Measurements from ENCODE around the gene MUS81. TPM values are rescaled to one million over a fixed set of nuclear protein-coding genes. Genes with fewer than 3 reads are reported as not detected.
A peak's percentile ranks its signal among the peaks of the same experiment; 100 is the strongest.

Gene MUS81
- total and polyA plus RNA-seq, 2 of the 13 experiments (the other 11 are each of a cell fraction or from before 2014, with no cell fraction given) = 25.6 to 30.2 TPM

DNA sequence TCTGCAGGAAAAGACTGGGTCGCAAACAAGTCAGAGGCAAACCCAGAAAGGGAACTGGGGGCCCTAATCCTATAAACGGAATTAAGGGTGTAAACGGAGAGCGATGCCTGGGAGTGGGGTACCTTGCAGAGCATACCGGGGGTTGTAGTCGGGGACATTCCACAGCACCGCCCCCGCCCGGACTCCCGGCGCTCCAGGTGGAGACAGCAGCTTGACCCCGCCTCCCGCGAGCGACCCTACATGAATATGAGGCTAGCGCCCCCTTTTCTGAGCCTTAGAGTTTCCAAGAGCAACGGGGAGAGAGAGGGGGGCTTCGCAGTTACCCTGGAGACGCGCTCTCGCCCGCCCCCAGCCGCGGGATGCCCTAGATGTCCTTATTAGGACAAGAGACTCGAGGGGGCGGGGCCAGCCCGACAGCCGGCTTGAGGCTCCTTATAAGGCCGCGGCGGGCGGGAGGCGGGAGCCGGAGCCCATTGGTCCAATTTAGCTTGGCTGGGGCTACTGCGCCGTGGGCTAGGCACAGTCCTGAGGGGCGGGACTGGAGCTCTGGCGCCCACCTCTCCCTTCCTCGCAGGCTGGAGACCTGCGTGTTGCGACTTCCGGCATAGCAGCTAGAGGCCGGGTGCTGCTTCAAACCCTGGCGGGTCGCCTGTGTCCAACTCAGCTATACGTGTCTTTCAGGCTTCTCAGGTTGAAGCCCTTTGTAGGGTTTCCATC is 980 bp upstream of the MUS81 start (continued):
- TF ChIP-seq, protein P1, sequence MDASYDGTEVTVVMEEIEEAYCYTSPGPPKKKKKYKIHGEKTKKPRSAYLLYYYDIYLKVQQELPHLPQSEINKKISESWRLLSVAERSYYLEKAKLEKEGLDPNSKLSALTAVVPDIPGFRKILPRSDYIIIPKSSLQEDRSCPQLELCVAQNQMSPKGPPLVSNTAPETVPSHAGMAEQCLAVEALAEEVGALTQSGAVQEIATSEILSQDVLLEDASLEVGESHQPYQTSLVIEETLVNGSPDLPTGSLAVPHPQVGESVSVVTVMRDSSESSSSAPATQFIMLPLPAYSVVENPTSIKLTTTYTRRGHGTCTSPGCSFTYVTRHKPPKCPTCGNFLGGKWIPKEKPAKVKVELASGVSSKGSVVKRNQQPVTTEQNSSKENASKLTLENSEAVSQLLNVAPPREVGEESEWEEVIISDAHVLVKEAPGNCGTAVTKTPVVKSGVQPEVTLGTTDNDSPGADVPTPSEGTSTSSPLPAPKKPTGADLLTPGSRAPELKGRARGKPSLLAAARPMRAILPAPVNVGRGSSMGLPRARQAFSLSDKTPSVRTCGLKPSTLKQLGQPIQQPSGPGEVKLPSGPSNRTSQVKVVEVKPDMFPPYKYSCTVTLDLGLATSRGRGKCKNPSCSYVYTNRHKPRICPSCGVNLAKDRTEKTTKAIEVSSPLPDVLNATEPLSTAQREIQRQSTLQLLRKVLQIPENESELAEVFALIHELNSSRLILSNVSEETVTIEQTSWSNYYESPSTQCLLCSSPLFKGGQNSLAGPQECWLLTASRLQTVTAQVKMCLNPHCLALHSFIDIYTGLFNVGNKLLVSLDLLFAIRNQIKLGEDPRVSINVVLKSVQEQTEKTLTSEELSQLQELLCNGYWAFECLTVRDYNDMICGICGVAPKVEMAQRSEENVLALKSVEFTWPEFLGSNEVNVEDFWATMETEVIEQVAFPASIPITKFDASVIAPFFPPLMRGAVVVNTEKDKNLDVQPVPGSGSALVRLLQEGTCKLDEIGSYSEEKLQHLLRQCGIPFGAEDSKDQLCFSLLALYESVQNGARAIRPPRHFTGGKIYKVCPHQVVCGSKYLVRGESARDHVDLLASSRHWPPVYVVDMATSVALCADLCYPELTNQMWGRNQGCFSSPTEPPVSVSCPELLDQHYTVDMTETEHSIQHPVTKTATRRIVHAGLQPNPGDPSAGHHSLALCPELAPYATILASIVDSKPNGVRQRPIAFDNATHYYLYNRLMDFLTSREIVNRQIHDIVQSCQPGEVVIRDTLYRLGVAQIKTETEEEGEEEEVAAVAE (CRISPR knock-in tag; IDR thresholded peaks at IDR 0.05; ENCODE audit: borderline replicate concordance) = no peak
- TF ChIP-seq, protein P2, sequence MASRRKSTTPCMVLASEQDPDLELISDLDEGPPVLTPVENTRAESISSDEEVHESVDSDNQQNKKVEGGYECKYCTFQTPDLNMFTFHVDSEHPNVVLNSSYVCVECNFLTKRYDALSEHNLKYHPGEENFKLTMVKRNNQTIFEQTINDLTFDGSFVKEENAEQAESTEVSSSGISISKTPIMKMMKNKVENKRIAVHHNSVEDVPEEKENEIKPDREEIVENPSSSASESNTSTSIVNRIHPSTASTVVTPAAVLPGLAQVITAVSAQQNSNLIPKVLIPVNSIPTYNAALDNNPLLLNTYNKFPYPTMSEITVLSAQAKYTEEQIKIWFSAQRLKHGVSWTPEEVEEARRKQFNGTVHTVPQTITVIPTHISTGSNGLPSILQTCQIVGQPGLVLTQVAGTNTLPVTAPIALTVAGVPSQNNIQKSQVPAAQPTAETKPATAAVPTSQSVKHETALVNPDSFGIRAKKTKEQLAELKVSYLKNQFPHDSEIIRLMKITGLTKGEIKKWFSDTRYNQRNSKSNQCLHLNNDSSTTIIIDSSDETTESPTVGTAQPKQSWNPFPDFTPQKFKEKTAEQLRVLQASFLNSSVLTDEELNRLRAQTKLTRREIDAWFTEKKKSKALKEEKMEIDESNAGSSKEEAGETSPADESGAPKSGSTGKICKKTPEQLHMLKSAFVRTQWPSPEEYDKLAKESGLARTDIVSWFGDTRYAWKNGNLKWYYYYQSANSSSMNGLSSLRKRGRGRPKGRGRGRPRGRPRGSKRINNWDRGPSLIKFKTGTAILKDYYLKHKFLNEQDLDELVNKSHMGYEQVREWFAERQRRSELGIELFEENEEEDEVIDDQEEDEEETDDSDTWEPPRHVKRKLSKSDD (CRISPR knock-in tag; IDR thresholded peaks at IDR 0.05; ENCODE audit: low read depth) = no peak
- TF ChIP-seq, protein P3, sequence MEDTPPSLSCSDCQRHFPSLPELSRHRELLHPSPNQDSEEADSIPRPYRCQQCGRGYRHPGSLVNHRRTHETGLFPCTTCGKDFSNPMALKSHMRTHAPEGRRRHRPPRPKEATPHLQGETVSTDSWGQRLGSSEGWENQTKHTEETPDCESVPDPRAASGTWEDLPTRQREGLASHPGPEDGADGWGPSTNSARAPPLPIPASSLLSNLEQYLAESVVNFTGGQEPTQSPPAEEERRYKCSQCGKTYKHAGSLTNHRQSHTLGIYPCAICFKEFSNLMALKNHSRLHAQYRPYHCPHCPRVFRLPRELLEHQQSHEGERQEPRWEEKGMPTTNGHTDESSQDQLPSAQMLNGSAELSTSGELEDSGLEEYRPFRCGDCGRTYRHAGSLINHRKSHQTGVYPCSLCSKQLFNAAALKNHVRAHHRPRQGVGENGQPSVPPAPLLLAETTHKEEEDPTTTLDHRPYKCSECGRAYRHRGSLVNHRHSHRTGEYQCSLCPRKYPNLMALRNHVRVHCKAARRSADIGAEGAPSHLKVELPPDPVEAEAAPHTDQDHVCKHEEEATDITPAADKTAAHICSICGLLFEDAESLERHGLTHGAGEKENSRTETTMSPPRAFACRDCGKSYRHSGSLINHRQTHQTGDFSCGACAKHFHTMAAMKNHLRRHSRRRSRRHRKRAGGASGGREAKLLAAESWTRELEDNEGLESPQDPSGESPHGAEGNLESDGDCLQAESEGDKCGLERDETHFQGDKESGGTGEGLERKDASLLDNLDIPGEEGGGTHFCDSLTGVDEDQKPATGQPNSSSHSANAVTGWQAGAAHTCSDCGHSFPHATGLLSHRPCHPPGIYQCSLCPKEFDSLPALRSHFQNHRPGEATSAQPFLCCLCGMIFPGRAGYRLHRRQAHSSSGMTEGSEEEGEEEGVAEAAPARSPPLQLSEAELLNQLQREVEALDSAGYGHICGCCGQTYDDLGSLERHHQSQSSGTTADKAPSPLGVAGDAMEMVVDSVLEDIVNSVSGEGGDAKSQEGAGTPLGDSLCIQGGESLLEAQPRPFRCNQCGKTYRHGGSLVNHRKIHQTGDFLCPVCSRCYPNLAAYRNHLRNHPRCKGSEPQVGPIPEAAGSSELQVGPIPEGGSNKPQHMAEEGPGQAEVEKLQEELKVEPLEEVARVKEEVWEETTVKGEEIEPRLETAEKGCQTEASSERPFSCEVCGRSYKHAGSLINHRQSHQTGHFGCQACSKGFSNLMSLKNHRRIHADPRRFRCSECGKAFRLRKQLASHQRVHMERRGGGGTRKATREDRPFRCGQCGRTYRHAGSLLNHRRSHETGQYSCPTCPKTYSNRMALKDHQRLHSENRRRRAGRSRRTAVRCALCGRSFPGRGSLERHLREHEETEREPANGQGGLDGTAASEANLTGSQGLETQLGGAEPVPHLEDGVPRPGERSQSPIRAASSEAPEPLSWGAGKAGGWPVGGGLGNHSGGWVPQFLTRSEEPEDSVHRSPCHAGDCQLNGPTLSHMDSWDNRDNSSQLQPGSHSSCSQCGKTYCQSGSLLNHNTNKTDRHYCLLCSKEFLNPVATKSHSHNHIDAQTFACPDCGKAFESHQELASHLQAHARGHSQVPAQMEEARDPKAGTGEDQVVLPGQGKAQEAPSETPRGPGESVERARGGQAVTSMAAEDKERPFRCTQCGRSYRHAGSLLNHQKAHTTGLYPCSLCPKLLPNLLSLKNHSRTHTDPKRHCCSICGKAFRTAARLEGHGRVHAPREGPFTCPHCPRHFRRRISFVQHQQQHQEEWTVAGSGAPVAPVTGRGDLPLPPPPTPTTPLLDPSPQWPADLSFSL (CRISPR knock-in tag; IDR thresholded peaks at IDR 0.05) = no peak
- TF ChIP-seq, protein P4, sequence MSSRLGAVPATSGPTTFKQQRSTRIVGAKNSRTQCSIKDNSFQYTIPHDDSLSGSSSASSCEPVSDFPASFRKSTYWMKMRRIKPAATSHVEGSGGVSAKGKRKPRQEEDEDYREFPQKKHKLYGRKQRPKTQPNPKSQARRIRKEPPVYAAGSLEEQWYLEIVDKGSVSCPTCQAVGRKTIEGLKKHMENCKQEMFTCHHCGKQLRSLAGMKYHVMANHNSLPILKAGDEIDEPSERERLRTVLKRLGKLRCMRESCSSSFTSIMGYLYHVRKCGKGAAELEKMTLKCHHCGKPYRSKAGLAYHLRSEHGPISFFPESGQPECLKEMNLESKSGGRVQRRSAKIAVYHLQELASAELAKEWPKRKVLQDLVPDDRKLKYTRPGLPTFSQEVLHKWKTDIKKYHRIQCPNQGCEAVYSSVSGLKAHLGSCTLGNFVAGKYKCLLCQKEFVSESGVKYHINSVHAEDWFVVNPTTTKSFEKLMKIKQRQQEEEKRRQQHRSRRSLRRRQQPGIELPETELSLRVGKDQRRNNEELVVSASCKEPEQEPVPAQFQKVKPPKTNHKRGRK (CRISPR knock-in tag; IDR thresholded peaks at IDR 0.05) = no peak
- TF ChIP-seq DMAP1 (CRISPR knock-in tag; IDR thresholded peaks at IDR 0.05) (no peak), BORCS8-MEF2B (CRISPR knock-in tag; IDR thresholded peaks at IDR 0.05) (0 out of 2 replicates have a peak, but pooled peaks have one; percentile 3), ZNF878 (CRISPR knock-in tag; IDR thresholded peaks at IDR 0.05) (peak; percentile 19; the same call in 1 of the 2 replicates), ZNF644 (CRISPR knock-in tag; IDR thresholded peaks at IDR 0.05; ENCODE audit: low read depth) (no peak)
- TF ChIP-seq, protein P5, sequence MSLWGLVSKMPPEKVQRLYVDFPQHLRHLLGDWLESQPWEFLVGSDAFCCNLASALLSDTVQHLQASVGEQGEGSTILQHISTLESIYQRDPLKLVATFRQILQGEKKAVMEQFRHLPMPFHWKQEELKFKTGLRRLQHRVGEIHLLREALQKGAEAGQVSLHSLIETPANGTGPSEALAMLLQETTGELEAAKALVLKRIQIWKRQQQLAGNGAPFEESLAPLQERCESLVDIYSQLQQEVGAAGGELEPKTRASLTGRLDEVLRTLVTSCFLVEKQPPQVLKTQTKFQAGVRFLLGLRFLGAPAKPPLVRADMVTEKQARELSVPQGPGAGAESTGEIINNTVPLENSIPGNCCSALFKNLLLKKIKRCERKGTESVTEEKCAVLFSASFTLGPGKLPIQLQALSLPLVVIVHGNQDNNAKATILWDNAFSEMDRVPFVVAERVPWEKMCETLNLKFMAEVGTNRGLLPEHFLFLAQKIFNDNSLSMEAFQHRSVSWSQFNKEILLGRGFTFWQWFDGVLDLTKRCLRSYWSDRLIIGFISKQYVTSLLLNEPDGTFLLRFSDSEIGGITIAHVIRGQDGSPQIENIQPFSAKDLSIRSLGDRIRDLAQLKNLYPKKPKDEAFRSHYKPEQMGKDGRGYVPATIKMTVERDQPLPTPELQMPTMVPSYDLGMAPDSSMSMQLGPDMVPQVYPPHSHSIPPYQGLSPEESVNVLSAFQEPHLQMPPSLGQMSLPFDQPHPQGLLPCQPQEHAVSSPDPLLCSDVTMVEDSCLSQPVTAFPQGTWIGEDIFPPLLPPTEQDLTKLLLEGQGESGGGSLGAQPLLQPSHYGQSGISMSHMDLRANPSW (CRISPR knock-in tag; IDR thresholded peaks at IDR 0.05; ENCODE audit: borderline replicate concordance) = no peak

Data from HepG2 (cell line).